ENCODE data around the gene ADAM15.

The ADAM15 gene, protein sequence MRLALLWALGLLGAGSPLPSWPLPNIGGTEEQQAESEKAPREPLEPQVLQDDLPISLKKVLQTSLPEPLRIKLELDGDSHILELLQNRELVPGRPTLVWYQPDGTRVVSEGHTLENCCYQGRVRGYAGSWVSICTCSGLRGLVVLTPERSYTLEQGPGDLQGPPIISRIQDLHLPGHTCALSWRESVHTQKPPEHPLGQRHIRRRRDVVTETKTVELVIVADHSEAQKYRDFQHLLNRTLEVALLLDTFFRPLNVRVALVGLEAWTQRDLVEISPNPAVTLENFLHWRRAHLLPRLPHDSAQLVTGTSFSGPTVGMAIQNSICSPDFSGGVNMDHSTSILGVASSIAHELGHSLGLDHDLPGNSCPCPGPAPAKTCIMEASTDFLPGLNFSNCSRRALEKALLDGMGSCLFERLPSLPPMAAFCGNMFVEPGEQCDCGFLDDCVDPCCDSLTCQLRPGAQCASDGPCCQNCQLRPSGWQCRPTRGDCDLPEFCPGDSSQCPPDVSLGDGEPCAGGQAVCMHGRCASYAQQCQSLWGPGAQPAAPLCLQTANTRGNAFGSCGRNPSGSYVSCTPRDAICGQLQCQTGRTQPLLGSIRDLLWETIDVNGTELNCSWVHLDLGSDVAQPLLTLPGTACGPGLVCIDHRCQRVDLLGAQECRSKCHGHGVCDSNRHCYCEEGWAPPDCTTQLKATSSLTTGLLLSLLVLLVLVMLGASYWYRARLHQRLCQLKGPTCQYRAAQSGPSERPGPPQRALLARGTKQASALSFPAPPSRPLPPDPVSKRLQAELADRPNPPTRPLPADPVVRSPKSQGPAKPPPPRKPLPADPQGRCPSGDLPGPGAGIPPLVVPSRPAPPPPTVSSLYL

DNA sequence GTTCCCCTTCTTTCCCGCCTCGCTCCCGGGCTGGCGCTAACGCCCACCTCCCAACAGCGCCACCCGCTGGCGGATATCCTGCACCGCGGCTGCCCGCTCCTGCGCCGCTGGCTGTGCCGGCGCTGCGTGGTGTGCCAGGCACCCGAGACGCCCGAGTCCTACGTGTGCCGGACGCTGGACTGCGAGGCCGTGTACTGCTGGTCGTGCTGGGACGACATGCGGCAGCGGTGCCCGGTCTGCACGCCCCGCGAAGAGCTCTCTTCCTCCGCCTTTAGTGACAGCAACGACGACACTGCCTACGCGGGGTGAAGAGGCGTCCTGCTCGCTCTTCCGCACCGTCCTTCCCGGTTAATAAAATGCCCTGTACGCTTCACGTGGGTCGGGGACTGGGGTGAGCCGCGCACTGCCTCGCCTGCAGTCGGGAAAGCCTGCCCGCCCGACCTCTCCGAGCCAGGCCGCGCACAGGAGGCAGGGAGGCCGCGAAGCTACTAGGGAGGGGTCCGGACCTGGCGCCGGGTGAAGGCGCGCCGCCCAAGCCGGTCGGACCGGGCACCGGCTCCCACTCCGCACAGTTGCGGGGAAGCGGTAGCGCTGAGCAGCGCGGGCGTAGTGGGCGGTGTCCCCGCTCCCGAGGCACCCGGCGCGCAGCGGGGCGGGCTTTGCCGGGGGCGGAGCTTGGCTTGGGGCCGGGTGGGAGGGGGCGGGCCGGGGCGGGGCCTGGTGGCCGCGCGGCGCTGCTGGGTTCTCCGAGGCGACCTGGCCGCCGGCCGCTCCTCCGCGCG, at the start of gene ADAM15:
Gene ADAM15 (plus strand): TSS at position 757 of the 782 bp plus-strand sequence. CDS start 71 bp downstream, outside the sequence.
- DNase-seq, result peak; percentile 75 to 85

DNA sequence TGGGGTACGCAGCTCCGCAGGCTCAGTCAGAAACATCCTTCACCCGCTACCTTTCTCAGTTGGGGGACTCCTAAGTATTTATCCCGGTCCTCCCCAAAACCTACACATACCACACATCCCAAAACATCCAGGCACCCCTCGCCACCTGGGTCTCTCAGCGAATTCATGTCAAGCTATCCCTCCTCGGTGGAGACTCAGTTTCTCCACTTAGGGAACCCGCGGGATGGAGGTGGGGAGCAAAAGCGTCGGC, 49.8 kb upstream of the ADAM15 start:
- peak in 1 of 2 donors; percentile 63 for DNase-seq

DNA sequence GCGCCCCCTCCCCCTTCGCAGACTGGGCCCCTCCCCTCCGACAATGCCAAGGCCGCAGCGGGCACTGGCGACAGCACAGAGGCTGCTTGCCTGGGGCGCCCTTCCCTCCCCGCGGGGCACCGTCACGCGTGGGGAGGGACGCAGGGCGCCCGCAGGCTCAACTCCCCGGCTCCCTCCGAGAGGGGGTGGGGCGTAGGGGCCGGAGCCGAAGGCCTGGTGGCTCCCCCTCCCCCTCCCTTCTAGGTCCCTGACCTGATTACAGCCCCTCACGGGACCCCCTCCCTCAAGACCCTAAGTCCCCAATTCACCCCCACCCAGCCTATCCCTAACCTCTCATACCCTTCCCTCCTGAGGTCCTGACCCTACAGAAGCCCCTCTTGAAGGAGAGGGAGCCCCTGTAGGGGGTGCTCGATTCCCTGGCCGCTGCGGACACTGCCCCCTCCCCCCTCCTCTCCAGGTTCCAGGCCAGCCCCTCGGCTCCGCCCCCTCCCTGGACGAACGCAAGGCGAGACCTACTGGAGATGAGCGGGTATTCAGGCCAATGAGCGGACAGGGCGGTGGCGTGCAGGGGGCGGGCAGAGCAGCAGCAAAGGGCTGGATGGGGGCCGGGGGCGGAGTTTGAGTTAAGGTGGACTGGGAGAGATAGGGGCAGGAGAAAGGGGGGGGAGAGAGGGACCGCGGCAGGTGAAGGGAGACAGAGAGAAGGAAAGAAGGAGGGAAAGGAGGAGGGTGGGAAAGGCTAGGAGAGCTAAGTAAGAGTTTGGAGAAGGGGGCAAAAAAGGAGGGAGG, 49.2 kb upstream of the ADAM15 start:
- peak; percentile 99 to 100 for DNase-seq

DNA sequence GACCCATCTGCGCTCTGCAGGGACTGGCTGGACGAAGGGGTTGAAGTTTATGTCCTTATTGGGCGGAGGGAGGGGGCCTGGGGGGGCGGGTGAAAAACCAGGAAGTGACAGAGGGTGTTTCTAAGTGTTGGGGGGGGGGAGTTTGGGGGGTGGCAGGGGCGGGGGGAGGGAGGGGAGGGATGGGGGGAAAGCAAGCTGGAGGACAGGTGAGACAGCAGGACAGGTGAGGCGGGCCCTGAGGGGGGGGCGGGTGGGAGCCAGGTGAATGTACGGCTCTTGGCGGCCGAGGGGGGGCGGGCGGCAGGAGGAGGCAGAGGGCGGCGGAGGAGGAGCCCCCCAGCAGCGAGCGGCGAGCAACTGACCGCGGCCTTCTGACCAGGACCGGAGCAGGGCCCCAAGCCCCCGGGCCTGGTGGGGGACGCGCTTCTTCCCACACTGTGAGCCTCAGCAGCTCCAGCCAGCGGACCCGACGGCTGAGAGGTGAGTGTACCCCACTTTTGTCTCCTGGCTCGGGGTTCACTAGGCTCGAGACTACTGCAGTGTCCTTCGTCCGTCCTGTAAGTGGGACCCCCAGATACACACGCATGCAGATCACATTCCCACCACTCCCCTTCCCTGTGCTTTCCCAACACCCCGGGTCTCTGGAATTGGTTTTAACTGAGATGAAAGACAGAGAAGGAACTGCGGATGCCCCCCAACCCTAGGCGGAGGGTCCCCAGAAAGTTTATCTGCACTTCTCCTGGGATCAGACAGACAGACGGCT, 48.5 kb upstream of the ADAM15 start, which contains the start of gene ZBTB7B:
Gene ZBTB7B (plus strand): TSS at position 339 of the 763 bp plus-strand sequence. CDS start 11,859 bp downstream, outside the sequence.
- no peak for DNase-seq

DNA sequence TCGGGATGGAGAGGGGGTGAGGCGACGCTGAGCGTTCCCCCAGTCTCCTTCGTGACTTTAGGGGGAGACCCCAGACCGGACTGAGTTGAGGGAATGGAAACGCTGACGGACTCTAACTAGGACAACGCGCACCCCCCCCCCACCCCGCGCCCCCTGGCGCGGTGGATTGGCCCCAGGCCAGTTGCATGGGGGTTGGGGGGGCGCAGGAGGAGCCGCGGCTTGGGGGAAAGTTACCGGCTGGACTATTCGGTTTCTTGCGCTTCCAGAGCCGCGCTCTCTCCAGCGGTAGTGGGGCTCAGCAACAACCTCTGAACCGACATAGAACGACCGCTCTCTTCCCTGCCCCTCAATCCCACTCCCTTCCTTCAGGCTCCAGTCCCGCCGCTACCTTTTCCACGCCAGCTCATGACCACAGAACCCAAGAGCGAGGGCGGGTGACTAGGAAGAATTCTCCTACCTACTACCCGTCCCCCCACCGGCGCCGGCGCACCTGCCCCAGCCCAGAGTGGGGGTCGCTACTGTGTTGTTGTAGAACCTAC, 47.8 kb upstream of the ADAM15 start:
- peak in 1 of 2 donors; percentile 56 for DNase-seq

DNA sequence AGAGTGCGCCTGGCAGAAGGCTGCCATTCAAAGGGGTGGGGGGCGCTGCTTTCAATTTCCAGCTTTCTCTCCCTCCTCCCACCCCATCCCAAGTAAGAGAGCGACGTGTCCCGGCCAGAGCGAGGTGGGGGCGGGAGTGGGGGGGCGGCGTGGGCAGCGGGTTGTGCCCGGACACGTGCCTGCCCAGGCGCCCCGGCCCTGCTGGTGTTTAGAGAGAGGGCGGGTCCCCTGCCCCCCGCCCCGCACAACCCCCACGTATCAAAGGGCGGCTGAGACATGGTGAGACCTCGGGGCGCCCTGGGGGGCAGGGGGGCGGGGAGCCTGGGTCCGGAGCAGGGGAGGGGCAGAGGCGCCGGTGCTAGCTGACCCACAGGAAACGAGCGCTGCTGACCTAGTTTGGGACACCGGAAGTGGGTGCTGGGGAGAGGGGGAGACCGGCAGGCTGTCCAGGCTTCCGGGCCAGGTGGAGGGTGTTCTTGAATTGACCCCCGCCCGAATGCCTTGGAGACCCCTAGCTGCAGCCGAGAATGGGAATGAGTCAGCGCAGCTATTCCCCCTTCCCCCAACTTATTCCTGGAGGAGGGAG, 47.3 kb upstream of the ADAM15 start:
- DNase-seq, result peak in 1 of 2 donors; percentile 67

DNA sequence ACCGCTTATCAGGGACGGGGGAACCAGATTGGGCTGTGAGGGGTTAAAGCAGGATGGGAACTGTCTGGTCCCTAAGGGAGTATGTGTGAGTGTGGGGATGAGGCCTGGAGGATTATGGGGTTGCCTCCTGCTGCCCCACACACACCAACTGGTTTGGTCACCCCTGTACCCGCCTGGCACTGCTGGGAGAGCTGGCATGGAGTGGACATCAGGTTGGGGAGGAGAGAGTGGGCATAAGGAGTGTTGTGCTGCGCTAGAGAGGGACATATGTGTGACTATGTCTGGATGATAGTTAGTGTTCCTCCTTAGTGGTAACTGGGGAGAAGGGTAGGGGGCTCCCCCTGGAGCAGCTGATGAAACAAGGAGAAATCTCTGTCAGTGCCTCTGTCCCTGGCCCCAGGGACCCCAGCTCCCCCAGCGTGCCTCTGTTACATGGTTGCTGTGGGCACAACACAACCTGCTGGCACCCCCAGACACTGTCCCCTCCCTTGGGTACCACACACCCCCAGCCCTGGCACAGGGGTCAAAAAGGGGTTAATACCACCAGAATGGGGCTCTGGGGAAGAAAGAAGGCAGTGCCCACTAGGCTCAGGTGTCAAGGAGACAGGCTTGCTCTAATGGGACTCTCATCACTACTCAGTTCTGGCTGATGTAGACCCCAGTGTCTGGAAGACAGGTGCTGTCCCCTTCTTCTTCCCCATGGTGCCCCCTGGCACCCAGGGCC, 46.6 kb upstream of the ADAM15 start:
- peak in 1 of 2 donors; percentile 58 for DNase-seq

DNA sequence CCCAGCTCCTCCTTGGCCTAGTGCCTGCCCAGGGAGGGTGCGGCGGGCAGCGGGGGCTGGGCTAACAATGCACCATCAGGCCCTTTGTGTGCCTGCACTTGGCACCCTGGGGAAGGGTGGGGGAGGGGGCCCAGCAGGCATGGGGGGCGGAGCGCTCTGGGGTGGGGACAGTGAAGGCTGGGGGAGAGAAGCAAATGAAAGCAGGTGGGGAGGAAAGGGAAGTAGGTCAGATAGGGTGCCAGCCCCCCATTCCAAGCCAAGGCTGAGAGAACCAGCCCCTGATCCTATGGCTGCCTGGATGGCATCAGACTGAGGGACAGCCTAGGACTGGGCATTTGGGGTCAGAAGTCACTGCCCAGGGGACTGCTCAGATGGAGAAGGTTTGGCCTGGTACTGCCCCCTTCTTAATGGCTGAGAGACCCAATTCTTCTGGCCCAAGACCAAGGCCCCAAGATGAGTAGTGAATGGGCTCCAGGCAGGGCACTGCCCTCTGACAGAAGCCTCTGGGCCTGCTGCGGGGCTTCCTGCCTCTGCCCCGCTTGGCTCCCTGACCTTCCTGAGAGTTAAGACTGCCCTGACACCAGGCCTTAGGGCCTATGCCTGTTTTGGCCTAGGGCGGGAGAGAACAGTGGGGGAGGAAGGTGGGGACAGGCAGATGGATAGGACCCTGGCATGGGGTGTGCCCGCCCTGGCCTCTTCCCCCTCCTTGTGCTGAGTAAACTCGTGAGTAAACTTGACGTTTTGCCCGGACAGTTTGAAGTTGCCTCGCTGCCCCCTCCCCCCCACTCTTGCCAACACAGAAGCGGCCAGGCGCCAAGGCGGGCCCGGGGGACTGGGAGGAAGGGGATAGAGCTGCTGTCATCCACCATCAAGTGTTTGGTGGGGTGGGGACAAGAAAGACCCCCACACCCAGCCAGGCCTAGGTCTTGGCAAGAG, 45.8 kb upstream of the ADAM15 start:
- DNase-seq, result peak; percentile 35 to 78

DNA sequence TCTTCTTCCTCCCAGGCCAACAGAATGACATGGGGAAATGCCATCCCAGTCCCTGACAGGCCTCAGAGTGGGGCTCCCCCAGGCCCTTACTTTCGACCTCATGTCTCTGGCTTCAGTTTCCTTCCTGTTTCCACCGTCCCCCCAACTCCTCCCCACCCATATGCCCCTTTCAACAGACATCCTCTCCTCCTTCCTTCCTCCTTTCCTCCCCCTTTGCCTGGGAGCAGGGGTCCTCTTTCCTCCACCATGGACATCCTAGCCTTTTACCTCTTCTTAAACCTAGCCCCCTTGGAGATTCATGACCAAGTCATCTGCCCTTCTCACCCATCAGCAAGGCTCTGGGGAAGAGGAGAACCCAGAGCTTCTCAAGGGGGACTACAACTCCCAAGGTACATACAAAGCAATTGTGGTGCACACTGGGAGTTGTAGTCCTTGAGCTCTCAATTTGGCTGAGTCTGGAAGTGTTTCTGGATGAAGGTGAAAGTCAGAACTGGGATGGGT, 44.5 kb upstream of the ADAM15 start:
- DNase-seq, result peak in 1 of 2 donors; percentile 55

DNA sequence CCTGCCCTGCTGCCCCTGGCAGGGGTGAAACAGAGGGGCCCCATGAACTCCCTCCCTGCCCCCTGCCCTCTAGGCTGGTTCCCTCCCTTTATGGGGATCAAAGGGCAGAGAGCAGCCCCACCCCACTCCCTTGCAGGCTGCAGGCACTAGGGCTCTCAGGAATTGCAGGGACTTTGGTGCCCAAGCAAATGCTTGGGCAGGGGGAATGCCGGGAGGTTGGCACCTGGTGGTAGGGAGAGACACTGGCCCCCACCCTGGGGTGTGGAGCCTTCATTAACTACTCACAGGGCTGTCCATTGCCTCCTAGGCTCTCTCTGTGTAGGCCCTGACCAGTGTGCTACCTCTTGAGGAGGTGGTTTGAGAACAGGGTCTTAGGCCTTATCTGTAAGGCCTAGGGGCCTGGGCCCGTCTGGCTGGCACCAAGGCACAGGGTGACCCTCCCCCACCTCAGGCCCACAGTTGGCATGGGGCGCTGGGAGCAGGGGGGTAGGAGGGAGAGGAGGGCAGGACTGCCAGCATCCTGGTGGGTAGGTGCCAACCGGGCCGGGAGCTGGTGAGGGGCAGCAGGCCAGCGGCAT, 43.8 kb upstream of the ADAM15 start:
- DNase-seq, result peak; percentile 21 to 56

DNA sequence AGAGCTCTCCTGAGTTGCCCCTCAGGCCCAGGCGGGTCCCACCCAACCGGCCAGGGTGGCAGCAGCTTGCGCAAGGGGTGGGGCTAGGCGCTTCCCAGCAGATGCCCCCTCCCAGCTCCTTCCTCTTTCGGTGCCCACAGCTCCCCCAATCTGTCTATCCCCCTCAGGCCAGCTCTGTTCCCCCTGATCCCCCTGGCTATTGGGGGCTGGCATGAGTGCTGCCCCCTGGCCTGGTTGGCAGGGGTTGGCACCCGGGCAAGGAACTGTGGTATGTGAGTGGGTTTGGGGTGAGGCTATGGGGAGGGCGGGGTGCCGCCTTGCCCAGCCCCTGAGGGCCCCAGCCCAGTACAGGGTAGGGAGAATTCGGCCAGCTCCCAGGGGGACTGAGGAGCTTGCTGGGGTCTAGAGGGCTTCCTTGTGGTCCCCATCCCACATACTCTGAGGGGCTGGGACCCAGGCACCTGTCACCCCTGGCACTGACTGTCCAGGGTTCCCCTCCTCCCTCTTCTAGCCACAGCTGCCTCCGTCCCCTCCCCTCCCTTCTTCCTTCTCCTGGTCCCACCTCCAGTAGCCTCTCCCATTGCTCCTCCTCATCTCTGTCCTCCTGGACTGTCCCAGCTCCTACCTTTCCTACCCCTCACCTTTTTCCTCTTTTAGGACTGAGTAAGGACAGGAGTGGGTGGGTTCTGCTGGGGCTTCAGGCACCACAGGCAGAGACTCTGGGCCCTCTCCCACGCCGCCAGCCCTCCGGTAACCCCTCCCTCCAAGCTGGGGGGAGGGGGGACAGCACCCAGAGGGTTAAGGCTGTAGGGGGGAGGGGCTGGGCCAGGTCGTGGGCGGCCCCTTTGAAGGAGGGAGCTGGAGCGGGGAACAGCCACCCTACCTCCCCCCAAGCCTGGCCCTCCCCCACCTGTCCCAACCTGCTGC, 42.8 kb upstream of the ADAM15 start:
- peak in 1 of 2 donors; percentile 36 for DNase-seq

DNA sequence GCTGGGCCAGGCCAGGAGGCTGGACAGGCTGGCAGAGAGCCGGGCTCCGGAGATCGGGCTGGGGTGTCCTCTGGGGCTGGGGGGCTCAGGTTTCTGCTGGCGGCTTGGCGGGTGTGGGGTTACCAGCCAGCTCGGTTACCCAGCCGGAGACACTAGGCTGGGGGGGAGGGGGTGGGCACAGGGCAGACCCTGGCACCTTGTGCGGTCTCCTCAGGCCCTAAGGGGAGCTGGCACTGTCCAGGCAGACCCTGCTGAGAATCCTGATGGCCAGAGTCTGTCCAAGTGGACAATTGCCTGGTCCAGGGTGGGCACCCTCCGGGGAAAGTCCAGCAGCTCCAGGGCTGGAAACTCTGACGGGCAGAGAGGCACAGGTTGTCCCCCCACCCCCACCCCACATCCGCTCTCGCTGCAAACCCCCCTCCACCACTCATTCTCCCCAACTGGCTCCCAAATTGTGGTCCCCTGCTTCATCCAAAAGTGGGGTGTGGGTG, 41.9 kb upstream of the ADAM15 start:
- no peak for DNase-seq

DNA sequence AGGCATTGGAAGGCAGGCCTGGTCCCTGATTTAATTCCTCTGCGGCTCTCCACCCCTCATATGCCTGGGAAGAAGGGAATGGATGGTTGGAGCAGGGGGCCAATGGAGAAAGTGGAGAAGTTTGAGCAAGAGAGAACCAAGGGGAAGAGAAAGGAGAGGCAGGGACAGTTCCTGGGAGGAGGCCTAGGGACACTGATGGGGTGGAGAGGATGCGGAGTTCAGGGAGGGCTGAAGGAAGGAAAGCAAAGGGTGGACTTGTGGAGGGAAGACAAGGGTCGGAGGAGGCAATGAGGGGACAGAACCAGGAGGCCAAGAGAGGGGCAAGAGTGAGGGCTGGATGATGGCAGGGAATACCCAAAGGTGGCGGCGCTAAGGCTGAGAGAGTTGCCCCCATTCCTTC, 41.4 kb upstream of the ADAM15 start:
- no peak for DNase-seq

DNA sequence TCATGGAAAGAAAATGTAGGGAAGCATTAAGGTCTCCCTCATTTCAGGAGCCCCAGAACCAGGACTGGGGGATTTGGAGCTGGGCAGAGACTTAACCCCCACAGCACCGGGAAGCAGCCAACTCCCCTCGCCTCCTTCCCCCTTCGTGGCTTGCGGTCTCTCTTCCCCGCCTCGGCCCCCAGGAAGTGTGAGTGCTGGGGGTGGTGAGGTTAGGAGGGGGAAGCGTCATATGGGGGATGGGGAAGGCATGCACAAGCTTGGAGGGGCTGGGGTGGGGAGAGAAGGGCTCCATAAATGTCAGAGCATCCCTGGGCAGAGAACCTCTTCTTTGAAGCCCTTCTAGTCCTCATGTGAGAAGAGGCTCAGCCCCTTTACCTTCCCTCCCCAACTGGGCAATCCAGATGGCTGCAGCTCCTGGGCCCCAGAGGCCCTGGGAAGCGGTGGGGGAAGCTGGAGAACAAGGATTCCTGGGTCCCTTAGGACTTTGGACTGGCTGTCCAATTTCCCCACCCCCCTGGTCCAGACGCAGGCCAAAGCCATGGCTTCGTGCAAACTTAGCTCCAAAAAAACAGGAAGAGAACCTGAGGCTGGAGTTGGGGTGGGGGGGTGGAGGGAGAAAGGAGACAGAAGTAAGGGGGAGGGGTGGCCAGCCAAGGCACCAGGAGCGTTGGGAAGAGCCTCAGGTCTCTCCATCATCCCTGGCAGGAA, 40.8 kb upstream of the ADAM15 start:
- no peak for DNase-seq

DNA sequence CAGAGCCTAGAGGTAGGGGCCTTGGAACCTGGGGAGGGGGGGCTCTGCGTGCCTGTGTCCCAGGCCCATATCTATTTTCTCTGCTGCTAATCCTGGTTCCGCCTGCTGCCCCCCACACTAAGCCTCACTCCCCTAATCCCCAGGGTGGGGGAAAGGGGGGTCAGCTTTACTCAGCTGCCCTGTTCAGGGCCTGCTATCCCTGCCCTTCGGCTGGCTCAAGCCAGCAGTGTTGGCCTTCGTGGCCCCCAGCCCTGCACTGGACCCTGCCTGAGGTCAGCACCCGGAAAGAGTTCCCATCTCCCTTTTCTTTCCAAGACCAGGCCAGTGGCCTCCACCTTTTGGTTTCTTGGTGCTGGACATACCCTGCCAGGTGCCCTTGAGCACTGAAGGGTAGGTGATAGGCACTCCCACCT, 40.1 kb upstream of the ADAM15 start:
- no peak for DNase-seq

DNA sequence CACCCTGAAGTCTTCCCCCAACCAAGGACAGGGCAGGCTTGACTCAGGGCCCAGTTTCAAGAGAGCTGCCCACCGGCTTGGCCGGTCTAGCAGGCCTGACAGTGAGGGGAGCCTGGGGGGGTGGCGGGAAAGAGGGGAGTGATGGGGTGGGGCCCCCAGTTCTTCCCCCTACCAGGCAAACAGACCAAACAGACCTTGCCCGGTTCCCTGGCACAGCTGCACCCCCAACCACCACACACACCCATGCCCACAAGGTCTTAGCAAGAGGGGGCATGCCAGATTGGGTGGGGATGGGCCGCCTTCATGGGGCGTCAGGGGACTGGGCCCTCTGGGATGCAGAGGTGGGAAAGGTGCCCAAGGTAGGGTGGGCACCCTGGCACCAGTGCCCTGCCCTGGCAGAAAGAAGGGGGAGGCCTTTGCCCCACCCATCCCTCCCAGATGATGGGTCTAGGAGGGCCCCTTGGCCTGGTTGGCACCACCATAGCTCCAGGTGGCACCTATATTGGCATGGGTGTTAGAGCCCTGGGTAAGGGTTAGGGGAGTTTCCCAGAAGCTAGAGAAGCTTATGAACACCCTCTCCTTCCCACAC, 39.6 kb upstream of the ADAM15 start:
- DNase-seq, result no peak

Measured in hippocampal formation (tissue), 2 donors.